Activated CD4-positive, alpha-beta T cell treated with anti-CD3 and anti-CD28 coated beads for 48 hours (primary cell): ENCODE data around the gene ACOX2.

Experiments
- DNase-seq: peaks from one replicate; pipeline ENCODE4 v3.0.0-alpha.2; 2020

ACOX2 gene

GRCh38 chr3:58502872-58503271 is 34.1 kb downstream of the ACOX2 start:
- no peak for DNase-seq

- no peak for DNase-seq
Observed at GRCh38 chr3:58497097-58497496, 39.9 kb downstream of the ACOX2 start.

GRCh38 chr3:58496206-58496857 is 40.7 kb downstream of the ACOX2 start:
- no peak for DNase-seq

GRCh38 chr3:58495101-58495500 is 41.9 kb downstream of the ACOX2 start:
- DNase-seq = no peak

- no peak for DNase-seq
Observed at GRCh38 chr3:58494107-58494506, 42.9 kb downstream of the ACOX2 start.

- DNase-seq = peak; percentile 50
Observed at GRCh38 chr3:58492494-58492905, 44.5 kb downstream of the ACOX2 start.

- peak; percentile 89 for DNase-seq
Observed at GRCh38 chr3:58491506-58492402, 45.2 kb downstream of the ACOX2 start, which contains the start of gene KCTD6. KCTD6 (plus strand) TSS chr3:58492096; CDS start chr3:58498756, 6,660 bp downstream.

- DNase-seq = no peak
Observed at GRCh38 chr3:58490860-58491501, 46.0 kb downstream of the ACOX2 start.

GRCh38 chr3:58488967-58489366 is 48.0 kb downstream of the ACOX2 start:
- DNase-seq = no peak

GRCh38 chr3:58487140-58487886 is 49.7 kb downstream of the ACOX2 start:
- no peak for DNase-seq

GRCh38 chr3:58485801-58486435 is 51.1 kb downstream of the ACOX2 start:
- no peak for DNase-seq

GRCh38 chr3:58484722-58485069 is 52.3 kb downstream of the ACOX2 start:
- DNase-seq = no peak

GRCh38 chr3:58484045-58484721 is 52.8 kb downstream of the ACOX2 start:
- DNase-seq = no peak

GRCh38 chr3:58482917-58483636 is 53.9 kb downstream of the ACOX2 start:
- DNase-seq = no peak

- DNase-seq = no peak
Observed at GRCh38 chr3:58480309-58480708, 56.7 kb downstream of the ACOX2 start.

GRCh38 chr3:58478781-58479180 is 58.2 kb downstream of the ACOX2 start:
- DNase-seq = no peak

- no peak for DNase-seq
Observed at GRCh38 chr3:58474967-58475578, 61.9 kb downstream of the ACOX2 start.

GRCh38 chr3:58474348-58474911 is 62.6 kb downstream of the ACOX2 start:
- DNase-seq = no peak

- no peak for DNase-seq
Observed at GRCh38 chr3:58473275-58473674, 63.7 kb downstream of the ACOX2 start.
